Gastroesophageal sphincter (tissue), 4 donors: ENCODE results near the gene ZSCAN2. TPM values are rescaled to one million over a fixed set of nuclear protein-coding genes. Genes with fewer than 3 reads are reported as not detected.

Source experiments
- ATAC-seq: fragments of 150-250 bp; one replicate; pipeline ENCODE4 v1.9.1; 2016; ENCODE audit warnings: mild to moderate bottlenecking, moderate library complexity
- H3K27ac ChIP-seq, 4 donors: fragments of 200-600 bp; sonication (generic) in 3 of 4; 1 replicate in 3 of 4; 2 replicates in 1 of 4; pipeline ENCODE4 v1.5.1; 2016 to 2019
- H3K27me3 ChIP-seq: fragments of 200-600 bp; sonication (generic); one replicate; pipeline ENCODE4 v1.5.1; 2019
- H3K36me3 ChIP-seq, 2 donors: fragments of 200-600 bp; sonication (generic); one replicate each; pipeline ENCODE4 v1.5.1; 2019; ENCODE audit warnings: control low read depth in 1 of 2
- H3K4me1 ChIP-seq, 3 donors: fragments of 200-600 bp; sonication (generic); 1 replicate in 2 of 3; 2 replicates in 1 of 3; pipeline ENCODE4 v1.5.1; 2016 to 2019; ENCODE audit warnings: control low read depth in 2 of 3
- H3K4me3 ChIP-seq, 2 donors: fragments of 200-600 bp; sonication (generic); one replicate each; pipeline ENCODE4 v1.5.1; 2019; ENCODE audit warnings: mild to moderate bottlenecking in 1 of 2, moderate library complexity in 1 of 2
- H3K9me3 ChIP-seq, 3 donors: fragments of 200-600 bp; sonication (generic); one replicate each; pipeline ENCODE4 v1.5.1; 2017 to 2019; ENCODE audit warnings: control low read depth in 2 of 3
- CTCF ChIP-seq, 4 experiments: fragments of 200-600 bp in 2 of 4; fragments of 450-650 bp in 2 of 4; sonication (generic) in 1 of 4; IDR thresholded peaks; one replicate each; pipeline ENCODE4 v1.5.1; 2017 to 2019; ENCODE audit warnings: antibody characterized with exemption in 4 of 4, mild to moderate bottlenecking in 2 of 4, moderate library complexity in 2 of 4
- EP300 ChIP-seq: sonication (generic); formaldehyde crosslinking; IDR thresholded peaks from one replicate; pipeline ENCODE4 v1.6.1; 2017; ENCODE audit warnings: antibody characterized with exemption, mild to moderate bottlenecking
- POLR2A ChIP-seq, 2 donors: fragments of 450-650 bp; IDR thresholded peaks; one replicate each; pipeline ENCODE4 v1.6.1; 2017; ENCODE audit warnings: antibody characterized with exemption in 2 of 2, mild to moderate bottlenecking in 2 of 2, moderate library complexity in 1 of 2
- POLR2AphosphoS5 ChIP-seq: sonication (generic); formaldehyde crosslinking; IDR thresholded peaks from one replicate; pipeline ENCODE4 v1.6.1; 2017; ENCODE audit warnings: antibody characterized with exemption
- WGBS, 2 donors: methylation state at CpG; one replicate each; pipeline ENCODE4 v1.1.5; 2018; ENCODE audit warnings: low coverage in 1 of 2; 5-methylcytosine and 5-hydroxymethylcytosine counted together
- total RNA-seq, 4 donors: library from RNA; depleted of rRNA; stranded (reverse); fragments of >200 nt; gene quantifications; one replicate each; pipeline ENCODE4 v1.1.0, GENCODE V29; 2016

ZSCAN2 gene
- total RNA-seq, 4 donors from 2014 or later, result 3.5 to 13.8 (median 7.1) TPM

- no peaks in the 10 kb centered on the region for H3K36me3 ChIP-seq
- no peaks in the 10 kb centered on the region for H3K9me3 ChIP-seq
- H3K27me3 ChIP-seq, result no peaks in the 10 kb centered on the region
- peaks cover 0 to 3% (median under 1%) of the 10 kb centered on the region in 3 donors for H3K4me1 ChIP-seq
- TF ChIP-seq POLR2A (IDR thresholded peaks at IDR 0.05), result no peak
- no peak for TF ChIP-seq POLR2AphosphoS5
- TF ChIP-seq EP300, result no peak
- no peak for TF ChIP-seq CTCF (IDR thresholded peaks at IDR 0.05)
- no peak overlapping the region for H3K4me3 ChIP-seq
- no peak for ATAC-seq
- H3K27ac ChIP-seq, result no peak overlapping the region
- WGBS, 2 donors, result 83 to 100% methylated on average over 1 to 2 of the region's 3 CpGs
Observed at GRCh38 chr15:84594617-84595290, 6.1 kb upstream of the ZSCAN2 start.

GRCh38 chr15:84595660-84596059 is 5.1 kb upstream of the ZSCAN2 start:
- no peak for ATAC-seq
- WGBS, 2 donors, result no CpG with 5 or more reads among the region's 2 CpGs
- H3K27me3 ChIP-seq, result no peaks in the 10 kb centered on the region

GRCh38 chr15:84597296-84597695 is 3.5 kb upstream of the ZSCAN2 start:
- TF ChIP-seq POLR2A (IDR thresholded peaks at IDR 0.05), result no peak
- no peak for TF ChIP-seq CTCF (IDR thresholded peaks at IDR 0.05)
- TF ChIP-seq POLR2AphosphoS5, result no peak
- TF ChIP-seq EP300, result no peak
- Histone ChIP-seq H3K36me3 (no peaks in the 10 kb centered on the region), H3K27me3 (no peaks in the 10 kb centered on the region), H3K27ac (no peak overlapping the region), H3K4me3 (no peak overlapping the region), H3K4me1 (peaks cover 0 to 22% (median 2%) of the 10 kb centered on the region in 3 donors), H3K9me3 (no peaks in the 10 kb centered on the region)
- 58 to 77% methylated on average over 3 of the region's 3 CpGs for WGBS, 2 donors
- ATAC-seq, result no peak

More at GRCh38 chr15:84595660-84596059, 5.1 kb upstream of the ZSCAN2 start:
- no peaks in the 10 kb centered on the region for H3K9me3 ChIP-seq
- no peak overlapping the region for H3K27ac ChIP-seq
- no peak overlapping the region for H3K4me3 ChIP-seq
- H3K4me1 ChIP-seq, result peaks cover 0 to 9% (median 2%) of the 10 kb centered on the region in 3 donors
- TF ChIP-seq CTCF (IDR thresholded peaks at IDR 0.05) (no peak), POLR2A (IDR thresholded peaks at IDR 0.05) (no peak), POLR2AphosphoS5 (no peak), EP300 (no peak)
- no peaks in the 10 kb centered on the region for H3K36me3 ChIP-seq

GRCh38 chr15:84598250-84598649 is 2.6 kb upstream of the ZSCAN2 start:
- H3K9me3 ChIP-seq, result no peaks in the 10 kb centered on the region
- peaks cover 0 to 25% (median 2%) of the 10 kb centered on the region in 3 donors for H3K4me1 ChIP-seq
- H3K36me3 ChIP-seq, result no peaks in the 10 kb centered on the region
- ATAC-seq, result no peak
- H3K27me3 ChIP-seq, result no peaks in the 10 kb centered on the region
- WGBS, 2 donors, result 79 to 83% methylated on average over 2 of the region's 2 CpGs
- no peak overlapping the region for H3K4me3 ChIP-seq
- no peak for TF ChIP-seq EP300
- TF ChIP-seq CTCF (IDR thresholded peaks at IDR 0.05), result no peak
- TF ChIP-seq POLR2AphosphoS5, result no peak
- no peak for TF ChIP-seq POLR2A (IDR thresholded peaks at IDR 0.05)
- H3K27ac ChIP-seq, result peak overlapping the region in 1 of 4 donors; percentile 26

GRCh38 chr15:84598993-84599392 is 1.8 kb upstream of the ZSCAN2 start:
- H3K4me3 ChIP-seq, result no peak overlapping the region
- WGBS, 2 donors, result 67 to 89% methylated on average over 1 of the region's 1 CpG
- no peaks in the 10 kb centered on the region for H3K27me3 ChIP-seq
- H3K36me3 ChIP-seq, result peaks cover 0 to 4% of the 10 kb centered on the region in 2 donors
- no peaks in the 10 kb centered on the region for H3K9me3 ChIP-seq
- ATAC-seq, result no peak
- TF ChIP-seq CTCF (IDR thresholded peaks at IDR 0.05) (peak in 3 of 4 experiments; percentile 62 to 70 (median 63)), POLR2AphosphoS5 (no peak), POLR2A (IDR thresholded peaks at IDR 0.05) (no peak)
- peaks cover 0 to 25% (median 2%) of the 10 kb centered on the region in 3 donors for H3K4me1 ChIP-seq
- no peak overlapping the region for H3K27ac ChIP-seq
